Upper lobe of right lung (tissue), 1 donor: ENCODE data around the gene CABP1. TPM values are rescaled to one million over a fixed set of nuclear protein-coding genes. Genes with fewer than 3 reads are reported as not detected.

ENCODE experiments used
- ATAC-seq: fragments of 200-7000 bp; cut with Tn5 transposase; one replicate; pipeline ENCODE4 v1.9.1; 2020; ENCODE audit warnings: mild to moderate bottlenecking, moderate library complexity
- DNase-seq: peaks from one replicate; pipeline ENCODE4 v3.0.0-alpha.2; 2020
- H3K27ac ChIP-seq: fragments of 200-600 bp; one replicate; pipeline ENCODE4 v1.8.0; 2022
- H3K27me3 ChIP-seq: fragments of 200-600 bp; one replicate; pipeline ENCODE4 v1.8.0; 2022; ENCODE audit warnings: mild to moderate bottlenecking
- H3K36me3 ChIP-seq: fragments of 200-600 bp; one replicate; pipeline ENCODE4 v1.8.0; 2022
- H3K4me1 ChIP-seq: fragments of 200-600 bp; one replicate; pipeline ENCODE4 v1.8.0; 2022
- H3K4me3 ChIP-seq: fragments of 200-600 bp; one replicate; pipeline ENCODE4 v1.8.0; 2022; ENCODE audit warnings: mild to moderate bottlenecking
- H3K9me3 ChIP-seq: fragments of 200-600 bp; one replicate; pipeline ENCODE4 v1.8.0; 2022
- intact Hi-C: fragments of 100-400 bp; cut with DNase I; formaldehyde crosslinking; loops from one replicate; pipeline ENCODE4 v1.11.0; 2022
- total RNA-seq: library from RNA; stranded (reverse); fragmentation: NEBNext Ultra II Directional; extraction: Animal tissue kit (Norgen Biotek cat#: 25700); gene quantifications from one replicate; pipeline ENCODE4 v1.2.1, GENCODE V29; 2021
- TF ChIP-seq, protein P1 (sequence below): fragments of 200-600 bp; IDR thresholded peaks from one replicate; pipeline ENCODE4 v1.8.0; 2022; ENCODE audit warnings: antibody characterized with exemption
- donor health status: DM: no; HTN: yes; CAD: no; lungs with severe emphysema.

The CABP1 gene
- total RNA-seq, 1 donor from 2014 or later: 0.23 TPM

DNA sequence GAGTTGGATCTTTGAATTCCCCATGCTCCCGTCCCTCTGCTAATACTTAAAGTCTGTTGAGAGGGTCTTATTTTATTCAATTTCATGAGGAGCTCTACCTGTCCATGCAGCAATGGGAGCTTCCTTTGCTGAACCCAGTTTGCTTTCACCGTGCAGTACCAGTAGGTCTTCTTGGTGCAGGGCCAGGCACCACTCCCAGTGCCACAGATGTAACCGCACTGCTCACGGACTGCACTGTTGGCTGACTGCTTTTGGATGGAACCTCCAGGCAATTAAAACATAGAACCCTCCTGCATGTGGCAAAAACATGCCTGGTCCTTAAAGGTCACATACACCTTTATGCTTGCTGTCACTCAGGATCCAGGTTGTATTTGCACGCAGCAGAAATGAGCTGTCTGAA, 9.3 kb upstream of the CABP1 start:
- no peak for DNase-seq
- Histone ChIP-seq H3K27me3 (no peaks in the 10 kb centered on the region), H3K36me3 (no peaks in the 10 kb centered on the region), H3K4me1 (no peaks in the 10 kb centered on the region), H3K4me3 (no peak overlapping the region), H3K9me3 (no peaks in the 10 kb centered on the region), H3K27ac (no peak overlapping the region)
- TF ChIP-seq, protein P1, sequence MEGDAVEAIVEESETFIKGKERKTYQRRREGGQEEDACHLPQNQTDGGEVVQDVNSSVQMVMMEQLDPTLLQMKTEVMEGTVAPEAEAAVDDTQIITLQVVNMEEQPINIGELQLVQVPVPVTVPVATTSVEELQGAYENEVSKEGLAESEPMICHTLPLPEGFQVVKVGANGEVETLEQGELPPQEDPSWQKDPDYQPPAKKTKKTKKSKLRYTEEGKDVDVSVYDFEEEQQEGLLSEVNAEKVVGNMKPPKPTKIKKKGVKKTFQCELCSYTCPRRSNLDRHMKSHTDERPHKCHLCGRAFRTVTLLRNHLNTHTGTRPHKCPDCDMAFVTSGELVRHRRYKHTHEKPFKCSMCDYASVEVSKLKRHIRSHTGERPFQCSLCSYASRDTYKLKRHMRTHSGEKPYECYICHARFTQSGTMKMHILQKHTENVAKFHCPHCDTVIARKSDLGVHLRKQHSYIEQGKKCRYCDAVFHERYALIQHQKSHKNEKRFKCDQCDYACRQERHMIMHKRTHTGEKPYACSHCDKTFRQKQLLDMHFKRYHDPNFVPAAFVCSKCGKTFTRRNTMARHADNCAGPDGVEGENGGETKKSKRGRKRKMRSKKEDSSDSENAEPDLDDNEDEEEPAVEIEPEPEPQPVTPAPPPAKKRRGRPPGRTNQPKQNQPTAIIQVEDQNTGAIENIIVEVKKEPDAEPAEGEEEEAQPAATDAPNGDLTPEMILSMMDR: no peak
- ATAC-seq: no peak
- intact Hi-C loops: no loop called here

DNA sequence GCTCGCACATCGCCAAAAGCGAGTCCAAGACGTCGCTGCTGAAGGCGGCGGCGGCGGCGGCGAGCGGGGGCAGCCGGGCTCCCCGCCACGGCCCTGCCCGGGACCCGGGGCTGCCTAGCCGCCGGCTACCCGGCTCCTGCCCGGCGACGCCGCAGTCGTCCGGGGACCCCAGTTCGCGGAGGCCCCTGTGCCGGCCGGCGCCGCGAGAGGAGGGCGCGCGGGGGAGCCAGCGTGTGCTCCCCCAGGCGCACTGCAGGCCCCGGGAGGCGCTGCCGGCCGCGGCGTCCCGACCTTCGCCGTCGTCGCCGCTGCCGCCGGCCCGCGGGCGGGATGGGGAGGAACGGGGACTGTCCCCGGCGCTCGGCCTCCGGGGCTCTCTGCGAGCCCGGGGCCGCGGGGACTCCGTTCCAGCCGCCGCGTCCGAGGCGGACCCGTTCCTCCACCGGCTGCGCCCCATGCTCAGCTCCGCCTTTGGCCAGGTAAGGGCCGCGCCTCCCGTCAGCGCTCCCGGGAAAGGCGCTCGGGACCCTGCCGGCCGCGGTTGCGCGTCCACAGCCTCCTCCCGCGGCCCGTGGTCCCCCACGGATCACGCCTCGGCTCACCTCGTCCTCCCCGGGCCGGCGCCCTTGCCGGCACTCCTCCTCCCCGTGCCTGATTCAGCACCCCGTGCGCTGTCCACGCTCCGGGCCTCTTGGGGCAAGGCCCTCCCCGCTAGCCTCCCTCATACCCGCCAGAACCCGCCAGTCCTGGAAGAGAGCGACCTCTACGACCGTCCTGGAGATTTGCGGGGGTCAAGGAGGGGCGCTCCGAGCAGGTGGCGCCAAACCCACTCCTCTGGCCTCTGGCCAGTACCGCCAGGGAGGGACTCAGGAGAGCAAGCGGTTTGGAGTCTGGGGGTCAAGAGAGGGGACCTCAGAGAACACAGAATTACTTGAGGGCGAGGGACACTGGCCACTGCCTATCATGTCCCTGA, 721 bp downstream of the CABP1 start:
- Histone ChIP-seq H3K4me3 (peak overlapping the region; percentile 39), H3K27ac (no peak overlapping the region), H3K27me3 (peaks cover 59% of the 10 kb centered on the region), H3K36me3 (no peaks in the 10 kb centered on the region), H3K4me1 (peaks cover 11% of the 10 kb centered on the region), H3K9me3 (no peaks in the 10 kb centered on the region)
- ATAC-seq (peak; percentile 91), DNase-seq (peak; percentile 83)
- intact Hi-C loops: no loop called here
- TF ChIP-seq, protein P1: no peak

DNA sequence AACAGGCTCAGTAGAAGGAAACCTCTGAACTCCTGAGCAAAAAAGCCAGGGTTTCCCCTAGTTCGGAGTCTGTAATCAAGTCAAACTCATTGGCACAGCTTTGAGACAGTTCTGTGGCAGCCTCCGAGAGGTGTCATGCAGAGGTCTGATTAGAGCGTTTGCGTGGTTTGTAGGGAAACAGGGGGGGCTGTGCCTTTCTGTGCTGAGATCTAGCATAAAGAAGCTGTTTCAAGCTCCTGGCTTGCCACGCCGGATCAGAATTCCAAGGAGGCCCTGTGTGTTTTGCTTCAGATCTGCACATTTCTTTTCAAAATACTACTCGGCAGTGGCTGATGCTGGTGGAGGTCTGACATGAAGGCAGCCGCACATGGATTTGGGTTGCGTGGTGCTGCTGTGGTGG, 1.7 kb downstream of the CABP1 start:
- peaks cover 61% of the 10 kb centered on the region for H3K27me3 ChIP-seq
- H3K4me1 ChIP-seq: peaks cover 11% of the 10 kb centered on the region
- no peaks in the 10 kb centered on the region for H3K36me3 ChIP-seq
- H3K4me3 ChIP-seq: no peak overlapping the region
- DNase-seq (no peak), ATAC-seq (no peak)
- TF ChIP-seq, protein P1: no peak
- intact Hi-C loops: no loop called here
- H3K27ac ChIP-seq: no peak overlapping the region
- H3K9me3 ChIP-seq: no peaks in the 10 kb centered on the region

DNA sequence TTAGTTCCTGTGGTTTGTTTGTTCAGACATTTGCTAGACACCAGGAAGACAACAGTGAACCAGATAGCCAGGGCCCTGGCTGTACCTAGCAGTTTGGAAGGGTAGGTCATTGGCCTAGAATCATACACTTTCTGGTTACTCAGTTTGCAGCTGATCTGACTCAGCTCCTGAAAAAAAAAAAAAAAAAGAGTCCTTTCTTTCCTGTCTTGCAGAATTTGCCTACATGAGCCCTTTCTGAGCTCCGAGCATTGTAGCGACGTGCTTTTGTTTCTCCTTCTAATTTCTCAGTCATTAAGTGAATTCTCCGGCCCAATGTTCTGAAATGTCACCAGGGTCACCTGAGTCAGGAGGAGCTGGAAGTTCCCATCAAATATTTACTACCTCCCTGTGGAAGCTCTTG, 2.4 kb downstream of the CABP1 start:
- H3K4me3 ChIP-seq: no peak overlapping the region
- DNase-seq (no peak), ATAC-seq (no peak)
- peaks cover 61% of the 10 kb centered on the region for H3K27me3 ChIP-seq
- no peak overlapping the region for H3K27ac ChIP-seq
- H3K4me1 ChIP-seq: peaks cover 11% of the 10 kb centered on the region
- no peaks in the 10 kb centered on the region for H3K36me3 ChIP-seq
- intact Hi-C loops: no loop called here
- TF ChIP-seq, protein P1: no peak
- no peaks in the 10 kb centered on the region for H3K9me3 ChIP-seq

DNA sequence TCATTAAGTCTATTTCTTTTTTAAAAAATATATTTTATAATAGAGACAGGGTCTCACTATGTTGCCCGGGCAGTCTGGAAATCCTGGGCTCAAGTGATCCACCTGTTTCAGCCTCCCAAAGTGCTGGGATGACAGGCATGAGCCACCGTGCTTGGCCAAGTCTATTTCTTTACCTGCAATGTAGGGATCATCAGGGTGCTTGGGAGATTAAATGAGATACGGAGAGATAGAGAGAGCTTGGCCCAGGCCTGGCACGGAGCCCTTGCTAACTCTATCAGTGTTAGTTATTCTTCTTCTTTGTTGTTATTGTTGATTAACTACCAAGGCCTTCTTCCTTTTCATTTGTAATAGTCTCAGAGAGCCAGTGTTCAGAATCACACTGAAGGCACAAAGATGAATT, 3.1 kb downstream of the CABP1 start:
- no peak overlapping the region for H3K4me3 ChIP-seq
- no peaks in the 10 kb centered on the region for H3K9me3 ChIP-seq
- H3K27me3 ChIP-seq: peaks cover 61% of the 10 kb centered on the region
- ATAC-seq (no peak), DNase-seq (no peak)
- TF ChIP-seq, protein P1: no peak
- peaks cover 11% of the 10 kb centered on the region for H3K4me1 ChIP-seq
- H3K27ac ChIP-seq: no peak overlapping the region
- H3K36me3 ChIP-seq: no peaks in the 10 kb centered on the region
- intact Hi-C loops: no loop called here
